Fibroblast of lung (primary cell): ENCODE data around the gene LRMDA. TPM values are rescaled to one million over a fixed set of nuclear protein-coding genes. Genes with fewer than 3 reads are reported as not detected.

Experiments used
- DNase-seq, 2 donors: peaks; one replicate each; pipeline versions ENCODE4 v3.0.0 to v3.0.0-alpha.2; 2010; ENCODE audit warnings: low read depth in 2 of 2
- H2AFZ ChIP-seq: 2 replicates; pipeline ENCODE4 v1.5.1; 2012; ENCODE audit warnings: low read length, control low read depth, inconsistent platforms
- H3K27ac ChIP-seq: 2 replicates; pipeline ENCODE4 v1.5.1; 2011; ENCODE audit warnings: low read length, control low read depth; ENCODE audit not compliant: insufficient read depth
- H3K27me3 ChIP-seq: 2 replicates; pipeline ENCODE4 v1.5.1; 2011; ENCODE audit warnings: mild to moderate bottlenecking, low read length; ENCODE audit not compliant: control insufficient read depth, insufficient read depth
- H3K36me3 ChIP-seq: 2 replicates; pipeline ENCODE4 v1.5.1; 2011; ENCODE audit warnings: low read length; ENCODE audit not compliant: control insufficient read depth, insufficient read depth
- H3K4me1 ChIP-seq: 2 replicates; pipeline ENCODE4 v1.5.1; 2011; ENCODE audit warnings: low read length; ENCODE audit not compliant: control insufficient read depth, insufficient read depth; ENCODE audit errors: extremely low read depth
- H3K4me2 ChIP-seq: 2 replicates; pipeline ENCODE4 v1.5.1; 2011; ENCODE audit warnings: low read length, control low read depth; ENCODE audit not compliant: insufficient read depth; ENCODE audit errors: extremely low read depth
- H3K4me3 ChIP-seq, 4 experiments: fragments of 200-600 bp in 1 of 4; sonication (generic) in 1 of 4; replicated peaks in 1 of 4; 2 replicates each; pipeline ENCODE4 v1.5.1; 2011 to 2016; ENCODE audit warnings: low read length in 4 of 4, low read depth in 3 of 4, mild to moderate bottlenecking in 3 of 4, control low read depth in 2 of 4, inconsistent platforms in 1 of 4, mixed read lengths in 1 of 4; ENCODE audit not compliant: insufficient read depth in 1 of 4; ENCODE audit errors: control extremely low read depth in 1 of 4
- H3K79me2 ChIP-seq: 2 replicates; pipeline ENCODE4 v1.5.1; 2012; ENCODE audit warnings: mild to moderate bottlenecking, low read length, inconsistent platforms; ENCODE audit not compliant: control insufficient read depth, insufficient read depth
- H3K9ac ChIP-seq: 2 replicates; pipeline ENCODE4 v1.5.1; 2011; ENCODE audit warnings: mild to moderate bottlenecking, low read length, control low read depth; ENCODE audit not compliant: insufficient read depth
- H3K9me3 ChIP-seq: 2 replicates; pipeline ENCODE4 v1.5.1; 2012; ENCODE audit warnings: low read depth, low read length; ENCODE audit not compliant: control insufficient read depth, insufficient read depth
- H4K20me1 ChIP-seq: 2 replicates; pipeline ENCODE4 v1.5.1; 2011; ENCODE audit warnings: low read length; ENCODE audit not compliant: control insufficient read depth, insufficient read depth; ENCODE audit errors: extremely low read depth
- CTCF ChIP-seq, 2 donors: IDR thresholded peaks in 1 of 2; conservative IDR thresholded peaks in 1 of 2; 1 replicate in 1 of 2; 2 replicates in 1 of 2; pipeline ENCODE4 v1.5.1; 2011 to 2012; ENCODE audit warnings: low read length in 2 of 2, control low read depth in 1 of 2, inconsistent platforms in 1 of 2, low read depth in 1 of 2, mild to moderate bottlenecking in 1 of 2
- EZH2 ChIP-seq: IDR thresholded peaks from 2 replicates; pipeline ENCODE4 v1.5.1; 2012; ENCODE audit warnings: low read length, control low read depth, mild to moderate bottlenecking; ENCODE audit errors: missing control alignments
- polyA plus RNA-seq, 2 donors: library from polyadenylated mRNA; depleted of rRNA in 1 of 2; stranded (reverse) in 1 of 2; unstranded in 1 of 2; fragments of >200 nt; gene quantifications; 2 replicates each; pipeline ENCODE4 v1.2.1, GENCODE V29; 2011 to 2012; ENCODE audit warnings: missing spikeins in 1 of 2
- total RNA-seq: library from RNA; depleted of rRNA; stranded (reverse); fragments of >200 nt; gene quantifications from 2 replicates; pipeline ENCODE4 v1.2.1, GENCODE V29; 2014

The LRMDA gene
- total and polyA plus RNA-seq, 2 donors (not counting 1 experiment from before 2014, with no cell fraction given) = 1.7 to 2.0 TPM

GRCh38 chr10:76205361-76205760 lies 773.9 kb downstream of the LRMDA start:
- no peaks in the 10 kb centered on the region for H4K20me1 ChIP-seq
- H3K9me3 ChIP-seq = no peaks in the 10 kb centered on the region
- no peak for DNase-seq
- H3K27me3 ChIP-seq = no peaks in the 10 kb centered on the region
- H2AFZ ChIP-seq = no peak overlapping the region
- no peaks in the 10 kb centered on the region for H3K79me2 ChIP-seq
- no peaks in the 10 kb centered on the region for H3K36me3 ChIP-seq
- no peak overlapping the region for H3K9ac ChIP-seq
- H3K4me1 ChIP-seq = no peaks in the 10 kb centered on the region
- TF ChIP-seq EZH2 (no peak), CTCF (conservative IDR thresholded peaks at IDR 0.05 in 1 of 2, IDR thresholded peaks at IDR 0.05 in 1 of 2; ENCODE audit: low read depth in 1 of 2, low read length in 2 of 2) (no peak)
- no peak overlapping the region for H3K4me2 ChIP-seq
- no peak overlapping the region for H3K4me3 ChIP-seq
- no peak overlapping the region for H3K27ac ChIP-seq

DNA sequence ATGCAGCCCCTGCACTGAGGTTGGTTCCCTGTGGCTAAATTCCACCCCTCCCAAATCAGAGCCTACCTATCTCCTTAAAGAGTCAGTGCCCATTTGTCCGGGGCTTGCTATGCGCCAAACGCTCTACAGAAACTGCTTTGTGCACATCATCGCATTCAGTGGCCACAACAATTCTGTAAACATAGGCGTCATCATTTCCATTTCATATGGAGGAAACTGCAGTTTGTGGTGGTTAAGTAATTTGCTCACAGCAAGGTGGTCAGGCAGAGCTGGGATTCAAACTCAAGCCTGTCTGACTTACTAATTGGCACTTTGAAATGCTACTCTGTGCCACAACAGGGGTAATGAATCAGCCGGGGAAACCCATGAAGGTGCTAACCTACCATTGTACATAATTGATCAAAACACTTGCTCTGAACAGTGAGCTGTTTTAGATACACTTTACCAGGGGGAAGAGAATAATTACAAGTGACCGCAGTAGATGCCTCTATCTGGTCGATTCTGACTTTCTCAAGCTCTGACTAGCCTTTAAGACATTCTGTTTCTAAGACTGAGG lies 775.5 kb downstream of the LRMDA start:
- H2AFZ ChIP-seq = no peak overlapping the region
- H3K9ac ChIP-seq = no peak overlapping the region
- no peak overlapping the region for H3K4me3 ChIP-seq
- no peaks in the 10 kb centered on the region for H3K27me3 ChIP-seq
- H4K20me1 ChIP-seq = no peaks in the 10 kb centered on the region
- DNase-seq = no peak
- H3K4me1 ChIP-seq = no peaks in the 10 kb centered on the region
- TF ChIP-seq CTCF (conservative IDR thresholded peaks at IDR 0.05 in 1 of 2, IDR thresholded peaks at IDR 0.05 in 1 of 2; ENCODE audit: low read depth in 1 of 2, low read length in 2 of 2) (no peak), EZH2 (no peak)
- no peak overlapping the region for H3K27ac ChIP-seq
- no peak overlapping the region for H3K4me2 ChIP-seq
- no peaks in the 10 kb centered on the region for H3K9me3 ChIP-seq
- no peaks in the 10 kb centered on the region for H3K79me2 ChIP-seq
- no peaks in the 10 kb centered on the region for H3K36me3 ChIP-seq

GRCh38 chr10:76209135-76209534 lies 777.7 kb downstream of the LRMDA start:
- Histone ChIP-seq H2AFZ (no peak overlapping the region), H3K9me3 (no peaks in the 10 kb centered on the region), H3K4me3 (no peak overlapping the region), H3K4me2 (no peak overlapping the region), H3K36me3 (no peaks in the 10 kb centered on the region), H3K79me2 (no peaks in the 10 kb centered on the region), H3K4me1 (no peaks in the 10 kb centered on the region), H3K27ac (no peak overlapping the region), H4K20me1 (no peaks in the 10 kb centered on the region), H3K27me3 (no peaks in the 10 kb centered on the region), H3K9ac (no peak overlapping the region)
- DNase-seq = peak; percentile 14 to 42
- no peak for TF ChIP-seq EZH2
- TF ChIP-seq CTCF (conservative IDR thresholded peaks at IDR 0.05 in 1 of 2, IDR thresholded peaks at IDR 0.05 in 1 of 2; ENCODE audit: low read depth in 1 of 2, low read length in 2 of 2) = no peak
